ENCODE data around the gene MRPL42.

DNA sequence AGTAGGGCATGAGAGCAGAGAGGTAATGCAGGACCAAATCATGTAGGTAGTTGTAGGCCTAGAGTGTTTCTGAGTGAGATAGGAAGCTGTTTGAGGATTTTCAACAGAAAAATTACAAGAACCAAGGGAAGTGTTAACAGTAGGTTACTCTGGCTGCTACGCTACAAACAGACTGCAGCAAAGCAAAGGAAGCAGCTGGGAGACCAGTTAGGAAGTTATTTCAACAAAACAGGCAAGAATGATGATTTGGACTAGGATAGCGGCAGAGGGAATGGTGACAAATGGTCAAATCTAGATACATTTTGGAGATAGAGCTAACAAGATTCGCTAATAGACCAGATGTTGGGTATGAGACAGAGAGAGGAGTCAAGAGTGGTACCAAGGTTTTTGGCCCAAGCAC, 26.8 kb downstream of the MRPL42 start:
- TF ChIP-seq, protein P1, sequence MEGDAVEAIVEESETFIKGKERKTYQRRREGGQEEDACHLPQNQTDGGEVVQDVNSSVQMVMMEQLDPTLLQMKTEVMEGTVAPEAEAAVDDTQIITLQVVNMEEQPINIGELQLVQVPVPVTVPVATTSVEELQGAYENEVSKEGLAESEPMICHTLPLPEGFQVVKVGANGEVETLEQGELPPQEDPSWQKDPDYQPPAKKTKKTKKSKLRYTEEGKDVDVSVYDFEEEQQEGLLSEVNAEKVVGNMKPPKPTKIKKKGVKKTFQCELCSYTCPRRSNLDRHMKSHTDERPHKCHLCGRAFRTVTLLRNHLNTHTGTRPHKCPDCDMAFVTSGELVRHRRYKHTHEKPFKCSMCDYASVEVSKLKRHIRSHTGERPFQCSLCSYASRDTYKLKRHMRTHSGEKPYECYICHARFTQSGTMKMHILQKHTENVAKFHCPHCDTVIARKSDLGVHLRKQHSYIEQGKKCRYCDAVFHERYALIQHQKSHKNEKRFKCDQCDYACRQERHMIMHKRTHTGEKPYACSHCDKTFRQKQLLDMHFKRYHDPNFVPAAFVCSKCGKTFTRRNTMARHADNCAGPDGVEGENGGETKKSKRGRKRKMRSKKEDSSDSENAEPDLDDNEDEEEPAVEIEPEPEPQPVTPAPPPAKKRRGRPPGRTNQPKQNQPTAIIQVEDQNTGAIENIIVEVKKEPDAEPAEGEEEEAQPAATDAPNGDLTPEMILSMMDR (IDR thresholded peaks at IDR 0.05), result no peak
- TF ChIP-seq POLR2A (IDR thresholded peaks at IDR 0.05), result no peak

All from prostate gland (tissue), 2 donors.